AG04450 (cell line): ENCODE results near the gene ZNF391. TPM values are rescaled to one million over a fixed set of nuclear protein-coding genes. Genes with fewer than 3 reads are reported as not detected.

ENCODE experiments used
- CTCF ChIA-PET: fragments of 300-600, 350-600 bp; formaldehyde crosslinking; extraction: SDS; loops from one replicate; lab custom pipeline; 2022; ENCODE audit warnings: antibody characterized with exemption, inconsistent platforms; lab: Charles Lee
- POLR2A ChIA-PET: fragments of 350-600 bp; formaldehyde crosslinking; extraction: SDS; loops from one replicate; lab custom pipeline; 2021; ENCODE audit warnings: antibody characterized with exemption, inconsistent platforms; lab: Yijun Ruan, JAX
- DNase-seq: peaks from one replicate; pipeline ENCODE4 v3.0.0-alpha.2; 2011; ENCODE audit warnings: low read depth, low spot score
- H3K27ac ChIP-seq: one replicate; pipeline ENCODE4 v1.5.1; 2012; ENCODE audit warnings: low read depth, low read length, control low read depth
- H3K27me3 ChIP-seq: one replicate; pipeline ENCODE4 v1.6.0; 2012; ENCODE audit warnings: low read length; ENCODE audit not compliant: control insufficient read depth, insufficient read depth
- H3K4me3 ChIP-seq: 2 replicates; pipeline ENCODE4 v1.5.1; 2011; ENCODE audit warnings: mild to moderate bottlenecking, low read depth, low read length, control low read depth
- H3K9me3 ChIP-seq: 2 replicates; pipeline ENCODE4 v1.5.1; 2012; ENCODE audit warnings: low read length; ENCODE audit not compliant: control insufficient read depth, insufficient read depth
- CTCF ChIP-seq: IDR thresholded peaks from 2 replicates; pipeline ENCODE4 v1.5.1; 2011; ENCODE audit warnings: low read depth, low read length, control low read depth, inconsistent platforms
- polyA plus RNA-seq: library from polyadenylated mRNA; depleted of rRNA; stranded (reverse); fragments of >200 nt; gene quantifications from 2 replicates; pipeline ENCODE4 v1.2.3, GENCODE V29; 2011

Gene ZNF391
- polyA plus RNA-seq, 1 experiment = 1.2 TPM

- DNase-seq = no peak
- Histone ChIP-seq H3K27ac (no peak overlapping the region), H3K4me3 (no peak overlapping the region), H3K27me3 (no peaks in the 10 kb centered on the region), H3K9me3 (peaks cover 15% of the 10 kb centered on the region)
- no peak for TF ChIP-seq CTCF
- ChIA-PET CTCF (no interaction called here), POLR2A (no interaction called here)
Measured at GRCh38 chr6:27407153-27407814, 18.7 kb downstream of the ZNF391 start.

- Histone ChIP-seq H3K27ac (no peak overlapping the region), H3K4me3 (no peak overlapping the region), H3K9me3 (peaks cover 7% of the 10 kb centered on the region), H3K27me3 (no peaks in the 10 kb centered on the region)
- ChIA-PET POLR2A (no interaction called here), CTCF (no interaction called here)
- TF ChIP-seq CTCF = no peak
- no peak for DNase-seq
Measured at GRCh38 chr6:27414300-27414699, 25.7 kb downstream of the ZNF391 start.

GRCh38 chr6:27414996-27415395 lies 26.4 kb downstream of the ZNF391 start:
- H3K4me3 ChIP-seq = no peak overlapping the region
- H3K27me3 ChIP-seq = no peaks in the 10 kb centered on the region
- CTCF ChIA-PET = no interaction called here
- no peak for DNase-seq
- POLR2A ChIA-PET = no interaction called here
- peaks cover 7% of the 10 kb centered on the region for H3K9me3 ChIP-seq
- no peak overlapping the region for H3K27ac ChIP-seq
- TF ChIP-seq CTCF = no peak

- DNase-seq = no peak
- no peaks in the 10 kb centered on the region for H3K27me3 ChIP-seq
- H3K27ac ChIP-seq = no peak overlapping the region
- POLR2A ChIA-PET = no interaction called here
- no peak for TF ChIP-seq CTCF
- no peak overlapping the region for H3K4me3 ChIP-seq
- H3K9me3 ChIP-seq = peaks cover 7% of the 10 kb centered on the region
- CTCF ChIA-PET = no interaction called here
Measured at GRCh38 chr6:27415898-27416297, 27.3 kb downstream of the ZNF391 start.

GRCh38 chr6:27419363-27419762 lies 30.8 kb downstream of the ZNF391 start:
- H3K27me3 ChIP-seq = no peaks in the 10 kb centered on the region
- H3K27ac ChIP-seq = no peak overlapping the region
- peaks cover 9% of the 10 kb centered on the region for H3K9me3 ChIP-seq
- no peak for TF ChIP-seq CTCF
- H3K4me3 ChIP-seq = no peak overlapping the region
- POLR2A ChIA-PET = no interaction called here
- CTCF ChIA-PET = no interaction called here
- no peak for DNase-seq
